Heart left ventricle (tissue), 13 donors: ENCODE measurements around the gene SYNM.

ENCODE experiments used
- POLR2A ChIP-seq, 2 donors: fragments of 450-650 bp; IDR thresholded peaks; one replicate each; pipeline ENCODE4 v1.6.1; 2017; ENCODE audit warnings: antibody characterized with exemption in 2 of 2, mild to moderate bottlenecking in 2 of 2, moderate library complexity in 2 of 2
- TF ChIP-seq, protein P1 (sequence below), 12 donors: fragments of 200-600 bp; sonication (generic) in 4 of 12; IDR thresholded peaks; one replicate each; pipeline versions ENCODE4 v1.5.0 to v1.8.0; 2018 to 2022; ENCODE audit warnings: antibody characterized with exemption in 12 of 12, mild to moderate bottlenecking in 5 of 12
- donor health status: ischemic (EF 13 %, LVEDD 7.1; RV severe dilation, severe dysfunction).
- donor health status: DM: no; HTN: yes; CAD: no.
- donor health status: DM: no; HTN: no; CAD: no.
- donor health status: ischemic (EF 25% LVEDD 6.9; RV normal size, moderate dysfunction).
- donor health status: ischemic (EF 25% LVEDD 5.7; RV mildly dilated, moderate dysfunction).
- donor health status: ischemic (EF 35%, LVEDD 5.7; RV mildly dilated, moderate dysfunction).
- donor health status: nonischemic (EF 11% LVEDD 7.7; RV severe dilation, severe dysfunction).
- donor health status: DM: yes; HTN: yes; CAD: no.
- donor health status: PGD.
- donor health status: ischemic (EF 29% LVEDD 5.4; RV normal size, mild dysfunction).
- donor health status: nonischemic (EF 23%, LVEDD 6.1; RV moderate dilation, normal function).

DNA sequence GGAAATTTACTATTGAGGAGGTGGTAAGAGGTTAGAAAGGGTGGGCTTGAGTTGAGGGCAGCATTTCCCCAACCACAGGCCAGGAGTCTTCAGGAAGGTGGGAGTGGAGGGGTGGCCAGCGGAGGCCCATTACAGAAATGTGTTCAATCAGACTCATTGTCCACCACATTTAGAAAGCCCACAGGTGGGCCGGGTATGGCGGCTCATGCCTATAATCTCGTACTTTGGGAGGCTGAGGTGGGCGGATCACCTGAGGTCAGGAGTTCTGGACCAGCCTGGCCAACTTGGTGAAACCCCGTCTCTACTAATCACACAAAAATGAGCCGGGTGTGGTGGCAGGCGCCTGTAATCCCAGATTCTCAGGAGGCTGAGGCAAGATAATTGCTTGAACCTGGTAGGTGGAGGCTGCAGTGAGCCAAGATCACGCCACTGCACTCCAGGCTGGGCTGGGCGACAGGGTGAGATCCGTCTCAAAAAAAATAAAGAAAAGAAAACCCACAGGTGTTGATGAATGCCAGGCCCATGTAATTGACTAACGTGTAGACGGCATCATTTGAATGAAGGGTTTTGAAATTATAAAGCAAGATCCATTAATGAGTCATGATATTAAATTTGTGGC lies 12.2 kb upstream of the SYNM start:
- TF ChIP-seq, protein P1, sequence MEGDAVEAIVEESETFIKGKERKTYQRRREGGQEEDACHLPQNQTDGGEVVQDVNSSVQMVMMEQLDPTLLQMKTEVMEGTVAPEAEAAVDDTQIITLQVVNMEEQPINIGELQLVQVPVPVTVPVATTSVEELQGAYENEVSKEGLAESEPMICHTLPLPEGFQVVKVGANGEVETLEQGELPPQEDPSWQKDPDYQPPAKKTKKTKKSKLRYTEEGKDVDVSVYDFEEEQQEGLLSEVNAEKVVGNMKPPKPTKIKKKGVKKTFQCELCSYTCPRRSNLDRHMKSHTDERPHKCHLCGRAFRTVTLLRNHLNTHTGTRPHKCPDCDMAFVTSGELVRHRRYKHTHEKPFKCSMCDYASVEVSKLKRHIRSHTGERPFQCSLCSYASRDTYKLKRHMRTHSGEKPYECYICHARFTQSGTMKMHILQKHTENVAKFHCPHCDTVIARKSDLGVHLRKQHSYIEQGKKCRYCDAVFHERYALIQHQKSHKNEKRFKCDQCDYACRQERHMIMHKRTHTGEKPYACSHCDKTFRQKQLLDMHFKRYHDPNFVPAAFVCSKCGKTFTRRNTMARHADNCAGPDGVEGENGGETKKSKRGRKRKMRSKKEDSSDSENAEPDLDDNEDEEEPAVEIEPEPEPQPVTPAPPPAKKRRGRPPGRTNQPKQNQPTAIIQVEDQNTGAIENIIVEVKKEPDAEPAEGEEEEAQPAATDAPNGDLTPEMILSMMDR (IDR thresholded peaks at IDR 0.05): no peak
- no peak for TF ChIP-seq POLR2A (IDR thresholded peaks at IDR 0.05)
